Chondrocyte (in vitro differentiated cells): ENCODE data around the gene KIF19. TPM values are rescaled to one million over a fixed set of nuclear protein-coding genes. Genes with fewer than 3 reads are reported as not detected.

ENCODE experiments used
- DNase-seq: peaks from one replicate; pipeline ENCODE4 v3.0.0; 2021; ENCODE audit warnings: mixed read lengths, low spot score
- H3K27ac Mint-ChIP-seq: one replicate; pipeline ENCODE4 v1.8.0; 2021; ENCODE audit warnings: mild to moderate bottlenecking, moderate library complexity, mixed read lengths; ENCODE audit not compliant: unreplicated experiment
- H3K27me3 Mint-ChIP-seq: 2 replicates; pipeline ENCODE4 v1.8.0; 2021; ENCODE audit warnings: low read depth, mixed read lengths
- H3K36me3 Mint-ChIP-seq: 2 replicates; pipeline ENCODE4 v1.8.0; 2021; ENCODE audit warnings: low read depth, mixed read lengths
- H3K4me1 Mint-ChIP-seq: 2 replicates; pipeline ENCODE4 v1.8.0; 2021; ENCODE audit warnings: low read depth, mild to moderate bottlenecking, mixed read lengths
- H3K4me3 Mint-ChIP-seq: one replicate; pipeline ENCODE4 v1.8.0; 2021; ENCODE audit warnings: mild to moderate bottlenecking, moderate library complexity, mixed read lengths; ENCODE audit not compliant: unreplicated experiment
- H3K9me3 Mint-ChIP-seq: 2 replicates; pipeline ENCODE4 v1.8.0; 2021; ENCODE audit warnings: low read depth, mixed read lengths
- CTCF ChIP-seq: fragments of 200-600 bp; sonication (generic); IDR thresholded peaks from 2 replicates; pipeline ENCODE4 v1.5.0; 2021; ENCODE audit warnings: antibody characterized with exemption, mild to moderate bottlenecking, moderate library complexity
- total RNA-seq: library from RNA; stranded (reverse); gene quantifications from 3 replicates; pipeline ENCODE4 v1.2.1, GENCODE V29; 2021

The KIF19 gene
- total RNA-seq, 1 donor from 2014 or later, result not detected

- Mint-ChIP-seq H3K4me3 (no peak overlapping the region), H3K27me3 (peaks cover 6% of the 10 kb centered on the region), H3K4me1 (no peaks in the 10 kb centered on the region), H3K27ac (no peak overlapping the region), H3K36me3 (no peaks in the 10 kb centered on the region), H3K9me3 (peaks cover 9% of the 10 kb centered on the region)
- no peak for TF ChIP-seq CTCF
- DNase-seq, result no peak
Measured at GRCh38 chr17:74307984-74308773, 17.8 kb upstream of the KIF19 start.

GRCh38 chr17:74309902-74310301, 16.1 kb upstream of the KIF19 start:
- Mint-ChIP-seq H3K27me3 (peaks cover 8% of the 10 kb centered on the region), H3K36me3 (no peaks in the 10 kb centered on the region), H3K9me3 (peaks cover 9% of the 10 kb centered on the region), H3K4me3 (no peak overlapping the region), H3K27ac (no peak overlapping the region), H3K4me1 (no peaks in the 10 kb centered on the region)
- TF ChIP-seq CTCF, result no peak
- no peak for DNase-seq

- Mint-ChIP-seq H3K4me1 (no peaks in the 10 kb centered on the region), H3K27me3 (peaks cover 8% of the 10 kb centered on the region), H3K4me3 (no peak overlapping the region), H3K27ac (no peak overlapping the region), H3K36me3 (no peaks in the 10 kb centered on the region), H3K9me3 (peaks cover 6% of the 10 kb centered on the region)
- no peak for TF ChIP-seq CTCF
- no peak for DNase-seq
Measured at GRCh38 chr17:74314877-74315276, 11.1 kb upstream of the KIF19 start.

- no peak overlapping the region for H3K4me3 Mint-ChIP-seq
- H3K36me3 Mint-ChIP-seq, result no peaks in the 10 kb centered on the region
- DNase-seq, result no peak
- H3K27ac Mint-ChIP-seq, result no peak overlapping the region
- H3K4me1 Mint-ChIP-seq, result no peaks in the 10 kb centered on the region
- peaks cover 6% of the 10 kb centered on the region for H3K9me3 Mint-ChIP-seq
- peaks cover 17% of the 10 kb centered on the region for H3K27me3 Mint-ChIP-seq
- no peak for TF ChIP-seq CTCF
Measured at GRCh38 chr17:74316220-74316619, 9.8 kb upstream of the KIF19 start.

- Mint-ChIP-seq H3K9me3 (peaks cover 6% of the 10 kb centered on the region), H3K4me3 (no peak overlapping the region), H3K27ac (no peak overlapping the region), H3K27me3 (peaks cover 19% of the 10 kb centered on the region), H3K36me3 (no peaks in the 10 kb centered on the region), H3K4me1 (no peaks in the 10 kb centered on the region)
- TF ChIP-seq CTCF, result no peak
- DNase-seq, result no peak
Measured at GRCh38 chr17:74317071-74317470, 9.0 kb upstream of the KIF19 start.
